Measurements from ENCODE around the gene TMEM92.

GRCh38 chr17:50288306-50288705, 14.0 kb downstream of the TMEM92 start:
- TF ChIP-seq CTCF (IDR thresholded peaks at IDR 0.05; ENCODE audit: insufficient read depth, low read length) = no peak
- no peak for TF ChIP-seq REST (IDR thresholded peaks at IDR 0.05; ENCODE audit: insufficient replicate concordance, low read depth)
- TF ChIP-seq POLR2AphosphoS5 (IDR thresholded peaks at IDR 0.05; ENCODE audit: low read depth) = no peak
- TF ChIP-seq SPI1 (IDR thresholded peaks at IDR 0.05; ENCODE audit: borderline replicate concordance, low read depth) = no peak
- TF ChIP-seq GABPA (IDR thresholded peaks at IDR 0.05; ENCODE audit: low read depth) = no peak
